ENCODE data around the gene GCLC. TPM values are rescaled to one million over a fixed set of nuclear protein-coding genes. Genes with fewer than 3 reads are reported as not detected.
"Not testable (repeated sequence)": the region's sequence is repeated elsewhere in the genome, so short reads cannot be mapped to it uniquely, and the experiment has no call there.

The GCLC gene
- total RNA-seq, 1 donor from 2014 or later: 33.0 TPM

- DNase-seq (ENCODE audit: low spot score): no peak
- intact Hi-C loops (cut with DNase I): no loop called here
These were observed 46.3 kb downstream of the GCLC start for GRCh38 chr6:53498649-53499048.

- no peak for DNase-seq (ENCODE audit: low spot score)
- intact Hi-C loops (cut with DNase I): no loop called here
These were observed 47.0 kb downstream of the GCLC start for GRCh38 chr6:53497905-53498304.

- intact Hi-C loops (cut with DNase I): no loop called here
These were observed 48.0 kb downstream of the GCLC start for GRCh38 chr6:53496797-53497375.

GRCh38 chr6:53495506-53496499 is 49.1 kb downstream of the GCLC start:
- intact Hi-C loops (cut with DNase I): no loop called here
- no peak for DNase-seq (ENCODE audit: low spot score)

More at GRCh38 chr6:53496797-53497375, 48.0 kb downstream of the GCLC start:
- DNase-seq (ENCODE audit: low spot score): no peak

- DNase-seq (ENCODE audit: low spot score): no peak
- intact Hi-C loops (cut with DNase I): loop anchor here (5.0 kb wide), 1 partner anchor 53 kb away; the partner anchor contains the start of gene GCLC
These were observed 50.8 kb downstream of the GCLC start for GRCh38 chr6:53494076-53494475.

- DNase-seq (ENCODE audit: low spot score): no peak
- intact Hi-C loops (cut with DNase I): loop anchor here (1.0 to 5.0 kb wide), 3 partner anchors 54 to 232 kb away; partner anchors contain the start of gene GCLC
These were observed 51.3 kb downstream of the GCLC start for GRCh38 chr6:53493635-53494025.

- no peak for DNase-seq (ENCODE audit: low spot score)
- intact Hi-C loops (cut with DNase I): loop anchor here (1.0 to 5.0 kb wide), 3 partner anchors 54 to 232 kb away; partner anchors contain the start of gene GCLC
These were observed 51.9 kb downstream of the GCLC start for GRCh38 chr6:53492860-53493634.

- DNase-seq (ENCODE audit: low spot score): no peak
- intact Hi-C loops (cut with DNase I): no loop called here
These were observed 57.8 kb downstream of the GCLC start for GRCh38 chr6:53487080-53487479.

- DNase-seq (ENCODE audit: low spot score): no peak
- intact Hi-C loops (cut with DNase I): no loop called here
These were observed 58.2 kb downstream of the GCLC start for GRCh38 chr6:53486679-53487078.

GRCh38 chr6:53484476-53485280 is 60.2 kb downstream of the GCLC start:
- DNase-seq (ENCODE audit: low spot score): no peak
- intact Hi-C loops (cut with DNase I): loop anchor here (1.0 kb wide), 2 partner anchors 73 to 312 kb away; no protein-coding TSS in a partner anchor

- peak; percentile 81 for DNase-seq (ENCODE audit: low spot score)
- intact Hi-C loops (cut with DNase I): loop anchor here (1.0 kb wide), 2 partner anchors 72 to 311 kb away; no protein-coding TSS in a partner anchor
These were observed 61.2 kb downstream of the GCLC start for GRCh38 chr6:53483423-53484353.

GRCh38 chr6:53481323-53481722 is 63.6 kb downstream of the GCLC start:
- DNase-seq (ENCODE audit: low spot score): no peak
- intact Hi-C loops (cut with DNase I): no loop called here

GRCh38 chr6:53480774-53481173 is 64.1 kb downstream of the GCLC start:
- intact Hi-C loops (cut with DNase I); DNase-seq (ENCODE audit: low spot score): not testable (repeated sequence)

GRCh38 chr6:53479871-53480270 is 65.0 kb downstream of the GCLC start:
- intact Hi-C loops (cut with DNase I): no loop called here
- DNase-seq (ENCODE audit: low spot score): no peak

GRCh38 chr6:53476964-53477363 is 67.9 kb downstream of the GCLC start:
- DNase-seq (ENCODE audit: low spot score): no peak
- intact Hi-C loops (cut with DNase I): no loop called here

- DNase-seq (ENCODE audit: low spot score): no peak
- intact Hi-C loops (cut with DNase I): no loop called here
These were observed 70.9 kb downstream of the GCLC start for GRCh38 chr6:53474010-53474409.

GRCh38 chr6:53469163-53469562 is 75.7 kb downstream of the GCLC start:
- intact Hi-C loops (cut with DNase I): no loop called here

GRCh38 chr6:53466257-53466656 is 78.6 kb downstream of the GCLC start:
- intact Hi-C loops (cut with DNase I): no loop called here
- no peak for DNase-seq (ENCODE audit: low spot score)

More at GRCh38 chr6:53469163-53469562, 75.7 kb downstream of the GCLC start:
- DNase-seq (ENCODE audit: low spot score): no peak
